ENCODE measurements around the gene ASCL3.
"Not testable (repeated sequence)": the region's sequence is repeated elsewhere in the genome, so short reads cannot be mapped to it uniquely, and the experiment has no call there.

ASCL3 gene

GRCh38 chr11:8908099-8908498, 34.7 kb downstream of the ASCL3 start:
- ATAC-seq, result no peak

GRCh38 chr11:8907116-8907515, 35.7 kb downstream of the ASCL3 start:
- no peak for ATAC-seq

- ATAC-seq, result no peak
Observed at GRCh38 chr11:8905528-8906165, 37.2 kb downstream of the ASCL3 start.

GRCh38 chr11:8899119-8899753, 43.6 kb downstream of the ASCL3 start:
- no peak for ATAC-seq

GRCh38 chr11:8891185-8891584, 51.6 kb downstream of the ASCL3 start:
- not testable (repeated sequence) for ATAC-seq
